HepG2 (cell line): Measurements from ENCODE around the gene TH. TPM values are rescaled to one million over a fixed set of nuclear protein-coding genes. Genes with fewer than 3 reads are reported as not detected.

Experiments used
- ARNT ChIP-seq: fragments of 450-650 bp; IDR thresholded peaks from 2 replicates; pipeline ENCODE4 v1.6.1; 2017
- BCLAF1 ChIP-seq: fragments of 450-650 bp; IDR thresholded peaks from 2 replicates; pipeline ENCODE4 v1.6.1; 2017; ENCODE audit warnings: mild to moderate bottlenecking
- CBFB ChIP-seq: sonication (generic); formaldehyde crosslinking; IDR thresholded peaks from 2 replicates; pipeline ENCODE4 v1.4.0; 2020; ENCODE audit warnings: missing genetic modification reagents
- ETS1 ChIP-seq: sonication (generic); formaldehyde crosslinking; IDR thresholded peaks from 2 replicates; pipeline ENCODE4 v1.4.0; 2020; ENCODE audit warnings: missing genetic modification reagents
- NFAT5 ChIP-seq: sonication (generic); formaldehyde crosslinking; IDR thresholded peaks from 2 replicates; pipeline ENCODE4 v1.4.0; 2020; ENCODE audit warnings: missing genetic modification reagents
- TFDP2 ChIP-seq: sonication (generic); formaldehyde crosslinking; IDR thresholded peaks from 2 replicates; pipeline ENCODE4 v1.4.0; 2020; ENCODE audit warnings: missing genetic modification reagents
- ZNF225 ChIP-seq: sonication (generic); formaldehyde crosslinking; IDR thresholded peaks from 2 replicates; pipeline ENCODE4 v1.4.0; 2020; ENCODE audit warnings: mild to moderate bottlenecking, missing genetic modification reagents
- ZNF574 ChIP-seq: sonication (generic); formaldehyde crosslinking; IDR thresholded peaks from 2 replicates; pipeline ENCODE4 v1.4.0; 2020; ENCODE audit warnings: missing genetic modification reagents
- ZNF614 ChIP-seq: IDR thresholded peaks from 2 replicates; pipeline ENCODE4 v1.6.1; 2018; ENCODE audit warnings: missing biosample characterization, missing genetic modification reagents, inconsistent platforms, borderline replicate concordance
- polyA plus RNA-seq, 8 experiments: library from polyadenylated mRNA; depleted of rRNA in 3 of 8; stranded (reverse) in 7 of 8; unstranded in 1 of 8; fragments of >200 nt; fragmentation: Illumina TruSeq in 4 of 8; extraction: Trizol in 4 of 8; gene quantifications; 2 replicates each; pipeline versions ENCODE4 v1.2.1 to v1.2.3, GENCODE V29; 2011 to 2016; ENCODE audit warnings: low read depth in 4 of 8, missing spikeins in 1 of 8, mixed read lengths in 1 of 8; ENCODE audit not compliant: insufficient read depth in 1 of 8
- total RNA-seq, 5 experiments: library from RNA; depleted of rRNA; stranded (reverse); fragments of >200 nt; fragmentation: Illumina TruSeq; extraction: Trizol; gene quantifications; 2 replicates each; pipeline ENCODE4 v1.2.3, GENCODE V29; 2016; ENCODE audit warnings: low read depth in 1 of 5

Gene TH
- total and polyA plus RNA-seq, 2 of the 13 experiments (the other 11 are each of a cell fraction or from before 2014, with no cell fraction given), result 0.36 TPM; not detected in 1

GRCh38 chr11:2131371-2132236 lies 40.0 kb downstream of the TH start (continued):
- TF ChIP-seq TFDP2 (CRISPR knock-in tag), result no peak
- TF ChIP-seq NFAT5 (CRISPR knock-in tag), result no peak
- no peak for TF ChIP-seq ZNF574 (CRISPR knock-in tag)
- peak; percentile 85 for TF ChIP-seq ZNF225 (CRISPR knock-in tag)
- TF ChIP-seq ETS1 (CRISPR knock-in tag), result no peak
- no peak for TF ChIP-seq BCLAF1
- TF ChIP-seq ARNT, result no peak
- TF ChIP-seq ZNF614 (CRISPR knock-in tag), result no peak
- TF ChIP-seq CBFB (CRISPR knock-in tag), result no peak
